IPS DF 6.9 (cell line): ENCODE results near the gene CFI.

Source experiments
- DNase-seq: peaks from one replicate; pipeline ENCODE4 v3.0.0-alpha.2; 2013; ENCODE audit warnings: low read depth, low spot score
- H3K27ac ChIP-seq: one replicate; pipeline ENCODE4 v1.5.1; 2013; ENCODE audit warnings: low read length, control low read depth
- H3K27me3 ChIP-seq: 2 replicates; pipeline ENCODE4 v1.6.1; 2013; ENCODE audit warnings: mild to moderate bottlenecking, low read length; ENCODE audit not compliant: control insufficient read depth, insufficient read depth
- H3K36me3 ChIP-seq: 2 replicates; pipeline ENCODE4 v1.6.1; 2013; ENCODE audit warnings: low read length; ENCODE audit not compliant: control insufficient read depth, insufficient read depth
- H3K4me1 ChIP-seq: 2 replicates; pipeline ENCODE4 v1.6.1; 2013; ENCODE audit warnings: low read length; ENCODE audit not compliant: control insufficient read depth, insufficient read depth
- H3K4me3 ChIP-seq: 2 replicates; pipeline ENCODE4 v1.5.1; 2013; ENCODE audit warnings: mild to moderate bottlenecking, low read length
- H3K9me3 ChIP-seq: 2 replicates; pipeline ENCODE4 v1.6.1; 2013; ENCODE audit warnings: low read length, inconsistent platforms; ENCODE audit not compliant: control insufficient read depth, insufficient read depth
- WGBS: extraction: QIAGEN DNeasy Blood & Tissue Kit; methylation state at CpG from one replicate; pipeline ENCODE4 v1.1.7; 2013; ENCODE audit warnings: mixed read lengths, missing lambda C conversion rate; ENCODE audit not compliant: insufficient read length, insufficient coverage; 5-methylcytosine and 5-hydroxymethylcytosine counted together

CFI gene

DNA sequence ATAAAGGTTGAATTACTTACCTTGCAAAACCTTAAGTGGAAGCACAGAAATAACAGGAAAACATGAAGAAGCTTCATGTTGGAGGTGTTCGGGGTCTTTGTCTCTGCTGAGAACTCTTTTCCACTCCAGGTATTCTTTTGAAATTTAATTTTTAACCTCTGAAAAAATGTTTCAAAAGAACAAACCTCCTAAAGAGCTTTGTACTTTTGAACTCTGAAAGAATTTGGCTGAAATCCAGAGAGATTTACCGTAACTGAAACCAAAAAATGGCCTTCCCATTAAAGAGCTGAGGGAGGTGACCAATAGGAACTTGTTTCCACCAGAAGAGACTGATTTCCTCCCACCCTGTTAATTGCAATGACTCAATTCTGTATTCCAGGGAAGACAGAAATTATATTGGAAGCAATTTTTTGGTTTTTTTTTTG is at the start of gene CFI:
TSS of gene CFI (minus strand) at position 105 of the 425 bp plus-strand sequence. CDS start at position 77, 28 bp downstream.
- Histone ChIP-seq H3K4me3 (no peak within 1 kb of the TSS), H3K9me3 (no peaks in the 10 kb centered on the region), H3K27ac (no peak within 1 kb of the TSS), H3K27me3 (no peaks in the 10 kb centered on the region), H3K36me3 (no peaks in the 10 kb centered on the region), H3K4me1 (no peaks in the 10 kb centered on the region)
- whole genome bisulfite sequencing = no CpG with 5 or more reads among the region's 2 CpGs
- DNase-seq = no peak

DNA sequence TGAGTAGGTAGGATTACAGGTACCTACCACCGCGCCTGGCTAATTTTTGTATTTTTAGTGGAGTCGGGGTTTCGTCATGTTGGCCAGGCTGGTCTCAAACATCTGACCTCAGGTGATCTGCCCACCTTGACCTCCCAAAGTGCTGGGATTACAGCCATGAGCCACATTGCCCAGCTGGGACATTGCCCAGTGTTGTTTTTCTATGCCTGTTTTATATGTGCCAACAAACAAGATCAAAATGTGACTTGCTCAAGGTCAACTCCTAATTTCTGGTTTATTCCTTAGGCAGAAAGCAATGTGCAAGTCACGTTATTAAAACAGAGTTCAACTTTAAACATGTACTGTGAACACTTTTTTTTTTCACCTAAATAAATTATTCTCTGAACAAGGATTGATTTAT is 48.8 kb upstream of the CFI start:
- Histone ChIP-seq H3K36me3 (no peaks in the 10 kb centered on the region), H3K4me1 (no peaks in the 10 kb centered on the region), H3K4me3 (no peak overlapping the region), H3K27ac (no peak overlapping the region), H3K27me3 (no peaks in the 10 kb centered on the region), H3K9me3 (no peaks in the 10 kb centered on the region)
- no peak for DNase-seq
- no CpG with 5 or more reads among the region's 5 CpGs for WGBS

DNA sequence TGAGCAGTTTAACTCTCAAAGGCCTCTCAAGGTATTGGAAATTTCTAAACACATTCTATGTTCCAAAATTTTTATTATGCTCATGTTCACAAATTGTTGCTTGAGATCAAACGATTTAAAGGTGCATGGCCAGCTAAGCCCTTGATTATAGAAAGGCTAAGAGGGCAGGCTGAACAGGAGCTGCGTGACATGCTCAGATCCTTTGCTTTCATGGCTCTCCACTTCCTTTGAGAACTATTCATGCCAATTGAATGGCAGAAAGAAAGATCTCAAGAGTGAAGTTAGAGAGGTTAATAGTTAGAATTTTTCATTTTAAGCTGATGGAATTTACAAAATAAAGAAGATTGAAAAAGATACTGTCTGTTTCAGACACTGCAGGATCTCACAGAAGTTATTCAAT is 46.7 kb upstream of the CFI start:
- Histone ChIP-seq H3K4me3 (no peak overlapping the region), H3K36me3 (no peaks in the 10 kb centered on the region), H3K4me1 (no peaks in the 10 kb centered on the region), H3K27ac (no peak overlapping the region), H3K9me3 (no peaks in the 10 kb centered on the region), H3K27me3 (no peaks in the 10 kb centered on the region)
- no CpG with 5 or more reads among the region's 2 CpGs for WGBS
- DNase-seq = no peak

DNA sequence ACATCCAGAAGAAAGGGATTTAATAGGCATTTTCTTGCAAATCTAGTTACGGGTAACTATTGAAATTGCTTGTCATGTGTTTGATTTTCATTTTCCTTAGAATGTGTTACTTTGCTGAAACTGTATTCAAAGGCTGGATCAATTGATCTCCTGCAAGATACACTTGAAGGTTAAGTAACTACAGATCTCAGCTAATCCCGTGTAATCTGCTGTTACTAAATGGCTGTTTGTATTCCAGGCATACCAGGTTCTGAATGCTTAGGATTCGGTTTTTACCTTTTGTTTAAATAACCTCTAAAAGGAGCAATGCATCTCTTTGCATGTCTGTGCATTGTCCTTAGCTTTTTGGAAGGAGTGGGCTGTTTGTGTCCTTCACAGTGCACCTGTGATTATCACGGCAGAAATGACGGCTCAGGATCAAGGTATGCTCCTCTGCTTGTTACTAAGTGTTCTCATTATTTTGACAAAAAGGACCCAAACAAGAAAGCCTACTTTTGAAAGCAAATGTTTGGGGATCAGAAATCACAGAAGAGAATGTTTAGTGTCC is 46.2 kb upstream of the CFI start, which contains the start of gene LRIT3:
TSS of gene LRIT3 (plus strand) at position 212 of the 547 bp plus-strand sequence. CDS start at position 307, 95 bp downstream.
- Histone ChIP-seq H3K9me3 (no peaks in the 10 kb centered on the region), H3K36me3 (no peaks in the 10 kb centered on the region), H3K4me1 (no peaks in the 10 kb centered on the region), H3K27me3 (no peaks in the 10 kb centered on the region), H3K27ac (no peak within 1 kb of the TSS), H3K4me3 (no peak within 1 kb of the TSS)
- WGBS = no CpG with 5 or more reads among the region's 5 CpGs
- DNase-seq = no peak

DNA sequence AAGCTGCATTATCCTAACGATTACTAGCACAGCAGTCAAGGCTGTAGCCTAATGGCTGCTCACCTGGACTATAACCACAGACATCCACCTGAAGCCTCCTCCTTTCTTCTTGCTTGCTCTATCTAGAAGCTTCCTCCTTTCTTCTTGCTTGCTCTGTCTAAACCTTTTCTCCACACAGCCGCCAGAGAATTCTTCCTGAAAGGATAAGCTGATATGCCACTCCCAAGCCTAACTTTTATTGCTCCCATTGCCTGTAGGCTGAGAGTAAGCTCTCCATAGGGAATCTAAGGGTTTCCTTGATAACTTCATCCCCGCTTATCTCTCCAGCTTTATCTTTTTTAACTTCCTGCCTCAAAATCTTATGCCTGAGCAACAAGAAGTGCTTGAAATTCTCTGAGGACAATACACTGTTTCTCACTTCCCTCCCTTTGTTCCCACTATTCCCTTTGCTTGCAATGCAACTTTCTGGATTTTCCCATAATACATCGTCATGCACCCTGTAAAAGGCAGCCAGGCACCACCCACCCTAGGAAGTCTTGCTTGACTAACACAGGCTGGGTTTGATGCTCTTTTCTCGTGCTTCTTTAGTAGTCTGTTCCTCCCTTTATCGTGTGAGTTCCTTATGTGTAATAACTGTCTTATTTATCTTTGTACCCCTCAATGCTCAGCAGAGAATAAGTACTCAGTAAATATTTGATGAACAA is 44.7 kb upstream of the CFI start:
- WGBS = no CpG with 5 or more reads among the region's 6 CpGs
- Histone ChIP-seq H3K4me3 (no peak overlapping the region), H3K36me3 (no peaks in the 10 kb centered on the region), H3K27me3 (no peaks in the 10 kb centered on the region), H3K9me3 (no peaks in the 10 kb centered on the region), H3K27ac (no peak overlapping the region), H3K4me1 (no peaks in the 10 kb centered on the region)
- DNase-seq = no peak

DNA sequence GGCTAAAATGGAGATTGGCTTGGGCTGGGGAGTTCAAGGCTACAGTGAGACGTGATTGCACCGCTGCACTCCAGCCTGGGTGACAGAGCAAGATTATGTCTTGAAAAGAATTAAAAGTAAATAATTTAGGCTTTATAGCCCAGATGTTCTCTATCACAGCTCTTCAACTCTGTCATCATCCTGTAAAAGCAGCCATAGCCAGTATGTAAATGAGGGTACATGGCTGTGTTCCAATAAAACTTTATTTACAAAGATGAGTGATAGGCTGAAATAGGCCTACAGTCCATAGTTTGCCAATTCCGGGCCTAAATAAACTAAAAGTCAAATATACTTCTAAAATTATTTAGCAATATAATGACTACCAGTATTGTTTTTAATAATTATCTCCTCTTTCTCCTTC is 35.2 kb upstream of the CFI start:
- Histone ChIP-seq H3K27me3 (no peaks in the 10 kb centered on the region), H3K27ac (no peak overlapping the region), H3K36me3 (no peaks in the 10 kb centered on the region), H3K4me1 (no peaks in the 10 kb centered on the region), H3K9me3 (no peaks in the 10 kb centered on the region), H3K4me3 (no peak overlapping the region)
- DNase-seq = no peak
- no CpG with 5 or more reads among the region's 3 CpGs for WGBS

DNA sequence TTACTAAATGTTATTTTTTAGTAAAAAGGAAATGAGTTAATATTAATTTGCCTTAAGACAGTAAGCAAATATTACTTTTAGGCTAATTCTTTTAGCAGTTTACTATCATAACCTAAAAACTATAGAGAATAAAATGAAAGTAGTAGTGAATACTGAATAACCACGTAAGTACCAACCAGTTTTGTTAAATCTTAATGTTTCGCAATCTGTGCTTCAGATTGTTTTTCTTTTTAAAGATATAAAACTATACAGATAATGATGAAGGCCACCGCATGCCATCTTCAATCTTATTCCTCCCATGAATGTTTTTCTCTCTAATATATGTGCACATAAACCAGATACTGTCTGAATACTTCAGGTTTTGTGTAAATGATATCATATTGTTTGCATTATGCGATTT is 32.0 kb upstream of the CFI start:
- Histone ChIP-seq H3K36me3 (no peaks in the 10 kb centered on the region), H3K9me3 (no peaks in the 10 kb centered on the region), H3K27ac (no peak overlapping the region), H3K4me1 (no peaks in the 10 kb centered on the region), H3K4me3 (no peak overlapping the region), H3K27me3 (no peaks in the 10 kb centered on the region)
- no CpG with 5 or more reads among the region's 4 CpGs for WGBS
- DNase-seq = no peak

DNA sequence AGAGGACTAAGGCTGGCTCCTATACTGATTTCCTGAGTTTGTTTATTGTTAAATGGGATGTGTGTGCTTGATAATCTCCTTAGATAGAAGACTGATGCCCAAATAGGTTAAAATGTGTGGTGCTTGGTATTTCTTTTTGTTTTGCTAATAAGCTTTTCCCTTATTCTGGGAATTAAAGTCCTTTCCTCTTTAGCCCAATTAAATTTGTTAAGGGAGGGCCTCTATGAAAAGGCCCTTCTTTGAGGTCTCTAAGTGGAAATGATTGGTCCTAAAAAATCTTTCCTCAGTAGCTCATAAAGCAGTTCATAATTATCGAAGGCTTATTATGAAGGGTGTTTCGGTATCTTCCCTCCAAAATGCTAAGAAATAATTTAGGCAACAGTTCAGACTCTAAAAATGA is 25.9 kb upstream of the CFI start, which contains the start of gene RRH:
TSS of gene RRH (plus strand) at position 301 of the 400 bp plus-strand sequence. CDS start at position 357, 56 bp downstream.
- H3K9me3 ChIP-seq = no peaks in the 10 kb centered on the region
- no CpG with 5 or more reads among the region's 2 CpGs for WGBS
- no peaks in the 10 kb centered on the region for H3K27me3 ChIP-seq
- no peak for DNase-seq
- H3K4me1 ChIP-seq = no peaks in the 10 kb centered on the region
- H3K4me3 ChIP-seq = no peak within 1 kb of the TSS
- H3K36me3 ChIP-seq = 0 out of 2 replicates have a peak, but pooled peaks cover 2% of the 10 kb centered on the region
- H3K27ac ChIP-seq = no peak within 1 kb of the TSS

DNA sequence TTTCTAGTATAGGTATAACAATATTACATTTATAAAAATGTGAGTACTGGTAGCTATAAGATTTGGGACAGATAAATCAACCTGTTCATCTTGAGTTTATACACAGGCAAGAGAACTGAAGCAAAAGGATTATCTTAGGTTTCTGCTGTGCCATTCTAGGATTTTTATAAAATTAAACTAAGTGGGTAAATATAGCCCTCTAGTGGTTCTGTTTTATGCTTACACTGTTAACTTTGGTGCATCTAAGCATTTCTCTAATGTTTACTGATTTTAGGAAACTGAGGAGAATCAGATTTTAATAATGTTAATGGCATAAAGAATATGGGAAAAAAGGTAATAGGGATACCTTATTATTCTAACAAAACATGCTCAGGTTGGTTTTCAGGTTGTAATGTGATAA is 24.9 kb upstream of the CFI start:
- no peak overlapping the region for H3K4me3 ChIP-seq
- H3K4me1 ChIP-seq = no peaks in the 10 kb centered on the region
- H3K27me3 ChIP-seq = no peaks in the 10 kb centered on the region
- no peak overlapping the region for H3K27ac ChIP-seq
- 0 out of 2 replicates have a peak, but pooled peaks cover 2% of the 10 kb centered on the region for H3K36me3 ChIP-seq
- no peaks in the 10 kb centered on the region for H3K9me3 ChIP-seq
- no peak for DNase-seq

DNA sequence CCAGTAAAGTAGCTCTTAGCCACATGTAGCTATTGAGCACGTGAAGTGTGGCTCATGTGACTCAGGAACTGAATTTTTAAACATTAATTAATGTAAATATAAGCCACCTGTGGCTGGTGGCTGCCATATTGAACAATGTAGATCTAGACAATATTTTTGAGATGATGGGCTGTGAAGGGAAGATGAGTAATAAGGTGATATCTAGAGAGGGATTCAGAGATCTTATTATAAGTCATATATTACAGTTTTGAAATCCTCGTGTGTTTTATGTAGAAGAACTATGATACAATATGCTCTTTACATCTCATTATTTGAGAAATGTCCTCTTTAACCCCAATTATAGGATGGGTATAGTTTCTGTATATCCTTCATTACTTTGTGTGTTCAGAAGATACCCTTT is 19.4 kb upstream of the CFI start:
- WGBS = no CpG with 5 or more reads among the region's 2 CpGs
- no peak overlapping the region for H3K27ac ChIP-seq
- no peak overlapping the region for H3K4me3 ChIP-seq
- H3K4me1 ChIP-seq = no peaks in the 10 kb centered on the region
- no peak for DNase-seq
- H3K36me3 ChIP-seq = peaks cover 5% of the 10 kb centered on the region; the same call in 1 of the 2 replicates
- H3K9me3 ChIP-seq = no peaks in the 10 kb centered on the region
- H3K27me3 ChIP-seq = no peaks in the 10 kb centered on the region

DNA sequence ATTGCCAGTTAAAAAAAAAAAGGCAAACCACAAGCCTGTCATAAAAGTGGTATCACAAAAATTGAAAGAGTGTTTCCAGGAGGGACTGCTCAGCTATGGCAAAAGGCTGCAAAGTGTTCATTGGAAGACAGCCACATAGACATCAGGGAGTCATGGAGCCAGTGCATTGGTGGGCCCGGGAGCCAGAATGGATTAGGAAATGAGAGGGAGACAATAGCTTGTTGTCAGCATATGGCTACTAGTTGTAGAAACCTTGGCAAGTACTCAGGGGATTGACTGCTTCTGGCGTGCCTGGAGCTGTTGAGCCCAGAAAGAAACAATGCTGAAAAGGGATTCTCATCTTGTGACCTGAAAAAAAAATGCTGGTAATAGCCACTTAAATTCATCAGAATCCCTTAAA is 18.8 kb upstream of the CFI start:
- Histone ChIP-seq H3K9me3 (no peaks in the 10 kb centered on the region), H3K4me3 (no peak overlapping the region), H3K27me3 (no peaks in the 10 kb centered on the region), H3K4me1 (no peaks in the 10 kb centered on the region), H3K36me3 (peaks cover 5% of the 10 kb centered on the region; the same call in 1 of the 2 replicates), H3K27ac (no peak overlapping the region)
- no peak for DNase-seq
- WGBS = no CpG with 5 or more reads among the region's 2 CpGs
